CD4-positive, alpha-beta memory T cell (primary cell): Measurements from ENCODE around the gene GCNT3. TPM values are rescaled to one million over a fixed set of nuclear protein-coding genes. Genes with fewer than 3 reads are reported as not detected.

ENCODE experiments used
- CTCF ChIA-PET: fragments of 350-600 bp; sonication (Branson Sonifier 250); formaldehyde crosslinking; loops from one replicate; lab custom pipeline; 2021; ENCODE audit warnings: inconsistent platforms; ENCODE audit not compliant: partially characterized antibody; lab: Charles Lee
- POLR2A ChIA-PET: fragments of 350-600 bp; sonication (Branson Sonifier 250); formaldehyde crosslinking; loops from one replicate; lab custom pipeline; 2021; ENCODE audit not compliant: partially characterized antibody; lab: Charles Lee
- DNase-seq, 5 donors: peaks; one replicate each; pipeline versions ENCODE4 v3.0.0 to v3.0.0-alpha.2; 2020 to 2022; ENCODE audit warnings: mixed read lengths in 1 of 5
- H3K27ac ChIP-seq: one replicate; pipeline ENCODE4 v1.7.0; 2013; ENCODE audit warnings: low read depth, low read length
- H3K27me3 ChIP-seq: 2 replicates; pipeline ENCODE4 v1.7.0; 2013; ENCODE audit warnings: mild to moderate bottlenecking, low read length, moderate library complexity; ENCODE audit not compliant: insufficient read depth
- H3K36me3 ChIP-seq: 2 replicates; pipeline ENCODE4 v1.7.0; 2013; ENCODE audit warnings: mild to moderate bottlenecking, low read length, moderate library complexity; ENCODE audit not compliant: insufficient read depth
- H3K4me1 ChIP-seq: 2 replicates; pipeline ENCODE4 v1.7.0; 2013; ENCODE audit warnings: mild to moderate bottlenecking, low read length, moderate library complexity; ENCODE audit not compliant: insufficient read depth
- H3K4me3 ChIP-seq, 2 donors: one replicate each; pipeline ENCODE4 v1.7.0; 2013; ENCODE audit warnings: low read length in 2 of 2, mild to moderate bottlenecking in 1 of 2
- H3K9me3 ChIP-seq, 2 donors: one replicate each; pipeline ENCODE4 v1.7.0; 2013; ENCODE audit warnings: low read length in 2 of 2, control low read depth in 1 of 2; ENCODE audit not compliant: control insufficient read depth in 1 of 2
- H3K27ac Mint-ChIP-seq, 7 donors: one replicate each; pipeline ENCODE4 v1.8.0; 2020 to 2021; ENCODE audit warnings: mixed read lengths in 7 of 7, mild to moderate bottlenecking in 6 of 7, inconsistent platforms in 3 of 7, moderate library complexity in 3 of 7
- H3K27me3 Mint-ChIP-seq, 2 donors: one replicate each; pipeline ENCODE4 v1.8.0; 2020 to 2021; ENCODE audit warnings: mixed read lengths in 2 of 2
- H3K36me3 Mint-ChIP-seq, 2 donors: one replicate each; pipeline ENCODE4 v1.8.0; 2020 to 2021; ENCODE audit warnings: mixed read lengths in 2 of 2, inconsistent platforms in 1 of 2, mild to moderate bottlenecking in 1 of 2
- H3K4me1 Mint-ChIP-seq, 4 donors: one replicate each; pipeline ENCODE4 v1.8.0; 2020 to 2021; ENCODE audit warnings: mixed read lengths in 4 of 4, mild to moderate bottlenecking in 1 of 4
- H3K4me3 Mint-ChIP-seq, 8 donors: one replicate each; pipeline ENCODE4 v1.8.0; 2020 to 2021; ENCODE audit warnings: mixed read lengths in 8 of 8, mild to moderate bottlenecking in 7 of 8, moderate library complexity in 6 of 8, inconsistent platforms in 3 of 8
- H3K9me3 Mint-ChIP-seq, 8 donors: one replicate each; pipeline ENCODE4 v1.8.0; 2020 to 2021; ENCODE audit warnings: mixed read lengths in 8 of 8, mild to moderate bottlenecking in 5 of 8, inconsistent platforms in 3 of 8, moderate library complexity in 1 of 8
- intact Hi-C: fragments of 100-400 bp; cut with micrococcal nuclease; formaldehyde crosslinking; loops from one replicate; pipeline ENCODE4 v1.15.1; 2023
- polyA plus RNA-seq, 2 donors: library from polyadenylated mRNA; unstranded; fragments of 300-500 nt; fragmentation: Illumina TruSeq; gene quantifications; one replicate each; pipeline ENCODE4 v1.2.3, GENCODE V29; 2021
- total RNA-seq, 2 experiments: library from RNA; stranded (reverse); gene quantifications; one replicate each; pipeline ENCODE4 v1.2.3, GENCODE V29; 2021

GCNT3 gene
- total and polyA plus RNA-seq, 4 experiments from 2014 or later = not detected

DNA sequence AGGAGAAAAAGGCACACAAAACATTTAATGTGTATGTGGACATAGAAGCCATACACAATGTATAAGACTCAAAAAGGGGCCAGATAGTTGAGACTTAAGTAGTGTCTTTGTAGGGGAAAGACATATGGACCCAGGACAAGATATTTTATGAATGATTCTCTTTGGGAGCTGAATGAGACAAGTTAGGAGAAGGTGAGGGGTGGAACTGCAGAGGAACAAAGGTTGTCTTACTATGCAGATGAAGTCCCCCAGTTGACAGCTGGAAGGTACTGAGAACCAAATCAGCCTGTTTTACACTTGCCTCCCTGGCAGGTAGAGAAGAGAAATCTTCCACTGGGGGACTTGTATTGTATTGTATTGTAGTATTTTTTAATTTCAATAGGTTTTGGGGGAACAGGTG, 14.9 kb upstream of the GCNT3 start:
- peaks cover 0 to 16% (median 10%) of the 10 kb centered on the region in 8 donors for H3K9me3 Mint-ChIP-seq
- H3K27me3 Mint-ChIP-seq = peaks cover 12 to 13% of the 10 kb centered on the region in 2 donors
- Histone ChIP-seq H3K27ac (no peak overlapping the region), H3K4me3 (no peak overlapping the region), H3K36me3 (no peaks in the 10 kb centered on the region), H3K27me3 (no peaks in the 10 kb centered on the region), H3K4me1 (no peaks in the 10 kb centered on the region), H3K9me3 (no peaks in the 10 kb centered on the region)
- no peak overlapping the region for H3K27ac Mint-ChIP-seq
- CTCF ChIA-PET = interaction anchor here (1.3 kb wide), 1 partner anchor 9 kb away, joined by 3 read pairs; no protein-coding TSS in a partner anchor
- no peak overlapping the region for H3K4me3 Mint-ChIP-seq
- peaks cover 0 to 5% of the 10 kb centered on the region in 2 donors for H3K36me3 Mint-ChIP-seq
- peaks cover 0 to under 1% (median under 1%) of the 10 kb centered on the region in 4 donors for H3K4me1 Mint-ChIP-seq
- DNase-seq = no peak
- intact Hi-C loops = no loop called here
- POLR2A ChIA-PET = no interaction called here

DNA sequence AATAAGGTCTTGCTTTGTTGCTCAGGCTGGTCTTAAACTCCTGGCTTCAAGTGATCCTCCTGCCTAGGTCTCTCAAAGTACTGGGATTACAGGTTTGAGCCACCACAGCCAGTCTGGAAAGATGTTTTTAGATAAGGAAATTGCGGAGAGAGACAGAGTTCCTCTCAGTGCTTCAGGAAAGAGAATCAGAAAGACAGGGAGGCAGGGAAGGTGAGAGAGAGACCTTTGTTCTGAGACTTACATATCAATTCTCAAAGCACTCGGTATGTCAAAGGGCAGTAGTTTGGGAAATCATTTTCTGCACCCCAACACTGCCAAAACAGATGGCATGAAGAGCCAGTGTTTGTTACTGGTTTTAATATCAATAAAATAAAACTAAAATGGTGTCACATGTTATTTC, 13.1 kb upstream of the GCNT3 start:
- H3K9me3 ChIP-seq = peaks cover 0 to 3% of the 10 kb centered on the region in 2 donors
- peaks cover 0 to 29% (median 19%) of the 10 kb centered on the region in 8 donors for H3K9me3 Mint-ChIP-seq
- CTCF ChIA-PET = no interaction called here
- H3K4me3 ChIP-seq = no peak overlapping the region
- POLR2A ChIA-PET = no interaction called here
- no peak overlapping the region for H3K27ac Mint-ChIP-seq
- DNase-seq = no peak
- no peak overlapping the region for H3K27ac ChIP-seq
- intact Hi-C loops = no loop called here
- H3K36me3 Mint-ChIP-seq = peaks cover 0 to 7% of the 10 kb centered on the region in 2 donors
- peaks cover 13 to 16% of the 10 kb centered on the region in 2 donors for H3K27me3 Mint-ChIP-seq
- H3K4me1 Mint-ChIP-seq = no peaks in the 10 kb centered on the region
- H3K4me3 Mint-ChIP-seq = no peak overlapping the region
- H3K27me3 ChIP-seq = no peaks in the 10 kb centered on the region
- H3K36me3 ChIP-seq = no peaks in the 10 kb centered on the region
- H3K4me1 ChIP-seq = no peaks in the 10 kb centered on the region

DNA sequence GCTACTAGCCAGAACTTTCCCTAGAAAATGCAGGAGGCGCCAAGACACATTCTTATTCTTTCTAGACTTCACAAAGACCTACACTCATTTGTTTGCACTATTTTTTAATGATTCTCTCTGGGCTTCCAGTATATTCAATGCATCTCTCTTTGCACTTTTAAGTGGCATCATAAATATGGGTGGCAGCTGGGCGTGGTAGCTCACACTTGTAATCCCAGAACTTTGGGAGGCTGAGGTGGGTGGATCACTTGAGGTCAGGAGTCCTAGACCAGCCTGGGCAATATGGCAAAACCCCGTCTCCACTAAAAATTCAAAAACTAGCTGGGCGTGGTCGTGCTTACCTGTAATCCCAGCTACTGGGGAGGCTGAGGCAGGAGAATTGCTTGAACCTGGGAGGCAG, 5.6 kb upstream of the GCNT3 start:
- Mint-ChIP-seq H3K27ac (no peak overlapping the region), H3K9me3 (peaks cover 6 to 34% (median 25%) of the 10 kb centered on the region in 8 donors), H3K4me1 (no peaks in the 10 kb centered on the region), H3K27me3 (peaks cover 19 to 24% of the 10 kb centered on the region in 2 donors), H3K36me3 (peaks cover 0 to 7% of the 10 kb centered on the region in 2 donors), H3K4me3 (no peak overlapping the region)
- DNase-seq = no peak
- ChIA-PET CTCF (interaction anchor here (1.3 kb wide), 1 partner anchor 10 kb away, joined by 3 read pairs; no protein-coding TSS in a partner anchor), POLR2A (no interaction called here)
- intact Hi-C loops = no loop called here
- Histone ChIP-seq H3K27ac (no peak overlapping the region), H3K27me3 (no peaks in the 10 kb centered on the region), H3K4me1 (no peaks in the 10 kb centered on the region), H3K9me3 (peaks cover 0 to 3% of the 10 kb centered on the region in 2 donors), H3K36me3 (no peaks in the 10 kb centered on the region), H3K4me3 (no peak overlapping the region)

DNA sequence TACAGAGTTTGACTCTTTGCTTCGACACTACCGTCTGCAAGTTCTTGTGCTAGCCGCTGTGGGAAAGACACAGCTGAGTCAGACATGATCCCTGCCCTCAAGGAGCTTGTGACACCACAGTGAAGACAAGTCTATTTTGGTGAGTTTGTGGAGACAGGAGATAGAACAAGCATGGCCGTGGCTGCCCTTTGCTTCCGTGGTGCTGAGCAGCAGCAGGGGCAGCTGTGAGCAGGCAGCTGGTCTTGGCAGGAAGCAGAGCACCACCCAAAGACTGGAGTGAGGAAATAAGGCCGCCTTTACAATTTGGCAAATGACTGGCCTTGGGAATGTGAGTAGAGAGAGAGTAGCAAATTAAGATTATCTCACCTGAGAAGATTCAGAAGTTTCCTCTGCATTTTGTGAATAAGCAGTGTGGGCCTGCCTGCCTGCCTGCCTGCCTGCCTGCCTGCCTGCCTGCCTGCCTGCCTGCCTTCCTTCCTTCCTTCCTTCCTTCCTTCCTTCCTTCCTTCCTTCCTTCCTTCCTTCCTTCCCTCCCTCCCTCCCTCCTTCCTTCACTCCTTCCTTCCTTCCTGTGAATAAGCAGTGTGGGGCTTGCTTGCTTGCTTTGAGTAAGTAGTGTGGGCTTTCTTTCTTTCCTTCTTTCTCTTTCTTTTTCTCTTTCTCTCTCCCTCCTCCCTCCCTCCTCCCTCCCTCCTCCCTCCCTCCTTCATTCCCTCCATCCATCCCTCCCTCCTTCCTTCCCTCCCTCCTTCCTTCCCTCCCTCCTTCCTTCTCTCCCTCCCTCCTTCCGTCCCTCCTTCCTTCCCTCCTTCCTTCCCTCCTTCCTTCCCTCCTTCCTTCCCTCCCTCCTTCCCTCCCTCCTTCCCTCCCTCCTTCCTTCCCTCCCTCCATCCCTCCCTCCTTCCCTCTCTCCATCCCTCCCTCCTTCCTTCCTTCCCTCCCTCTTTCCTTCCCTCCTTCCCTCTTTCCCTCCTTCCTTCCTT, 1.6 kb upstream of the GCNT3 start:
- H3K27me3 ChIP-seq = no peaks in the 10 kb centered on the region
- Mint-ChIP-seq H3K27me3 (peaks cover 8 to 17% of the 10 kb centered on the region in 2 donors), H3K9me3 (peaks cover 0 to 11% (median 3%) of the 10 kb centered on the region in 8 donors), H3K27ac (no peak overlapping the region), H3K4me1 (peaks cover 0 to 4% (median 2%) of the 10 kb centered on the region in 4 donors), H3K4me3 (no peak overlapping the region), H3K36me3 (no peaks in the 10 kb centered on the region)
- H3K36me3 ChIP-seq = no peaks in the 10 kb centered on the region
- H3K27ac ChIP-seq = no peak overlapping the region
- DNase-seq = no peak
- CTCF ChIA-PET = interaction anchor here (1.2 kb wide), 1 partner anchor 16 kb away, joined by 3 read pairs; no protein-coding TSS in a partner anchor
- no peaks in the 10 kb centered on the region for H3K9me3 ChIP-seq
- no peak overlapping the region for H3K4me3 ChIP-seq
- POLR2A ChIA-PET = no interaction called here
- peaks cover 2% of the 10 kb centered on the region for H3K4me1 ChIP-seq
- intact Hi-C loops = no loop called here

DNA sequence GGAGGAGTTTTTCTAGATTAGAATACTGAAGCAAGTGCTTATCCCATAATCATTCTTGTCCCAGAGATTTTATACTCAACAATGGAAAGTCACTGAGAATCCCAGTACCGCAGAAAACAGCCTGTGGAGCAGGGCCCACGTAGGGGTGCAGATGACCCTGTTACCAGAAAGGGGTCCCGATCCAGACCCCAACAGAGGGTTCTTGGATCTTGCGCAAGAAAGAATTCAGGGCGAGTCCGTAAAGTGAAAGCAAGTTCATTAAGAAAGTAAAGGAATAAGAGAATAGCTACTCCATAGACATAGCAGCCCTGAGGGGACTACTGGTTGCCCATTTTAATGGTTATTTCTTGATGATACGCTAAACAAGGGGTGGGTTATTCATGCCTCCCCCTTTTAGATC, 2.6 kb downstream of the GCNT3 start:
- no peaks in the 10 kb centered on the region for H3K36me3 ChIP-seq
- H3K9me3 Mint-ChIP-seq = peaks cover 0 to 11% (median 3%) of the 10 kb centered on the region in 8 donors
- CTCF ChIA-PET = no interaction called here
- peaks cover 3% of the 10 kb centered on the region for H3K4me1 ChIP-seq
- intact Hi-C loops = no loop called here
- no peak overlapping the region for H3K4me3 Mint-ChIP-seq
- no peak overlapping the region for H3K4me3 ChIP-seq
- no peaks in the 10 kb centered on the region for H3K9me3 ChIP-seq
- H3K27me3 ChIP-seq = no peaks in the 10 kb centered on the region
- no peak overlapping the region for H3K27ac ChIP-seq
- POLR2A ChIA-PET = no interaction called here
- peaks cover 0 to 4% (median 3%) of the 10 kb centered on the region in 4 donors for H3K4me1 Mint-ChIP-seq
- H3K27ac Mint-ChIP-seq = no peak overlapping the region
- H3K27me3 Mint-ChIP-seq = peaks cover 16 to 20% of the 10 kb centered on the region in 2 donors
- DNase-seq = no peak
- H3K36me3 Mint-ChIP-seq = no peaks in the 10 kb centered on the region

DNA sequence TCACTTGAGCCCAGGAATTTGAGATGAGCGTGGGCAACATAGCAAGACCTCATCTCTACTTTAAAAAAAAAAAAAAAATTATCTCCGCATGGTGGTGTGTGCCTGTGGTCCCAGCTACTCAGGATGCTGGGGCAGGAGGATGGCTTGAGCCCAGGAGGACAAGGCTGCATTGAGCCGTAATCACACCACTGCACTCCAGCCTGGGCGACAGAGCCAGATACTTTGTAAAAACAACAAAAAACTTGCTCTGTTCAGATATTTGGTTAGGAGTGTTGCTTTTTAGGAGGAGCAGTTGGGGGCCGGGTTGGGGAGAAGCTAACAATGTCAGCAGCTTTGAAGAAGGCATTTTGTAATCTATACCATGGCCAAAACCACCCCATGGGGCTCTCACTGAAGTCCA, 4.1 kb downstream of the GCNT3 start:
- Histone ChIP-seq H3K9me3 (no peaks in the 10 kb centered on the region), H3K27me3 (no peaks in the 10 kb centered on the region), H3K27ac (no peak overlapping the region), H3K4me3 (no peak overlapping the region), H3K36me3 (no peaks in the 10 kb centered on the region), H3K4me1 (peaks cover 3% of the 10 kb centered on the region)
- no peak for DNase-seq
- Mint-ChIP-seq H3K27me3 (peaks cover 20% of the 10 kb centered on the region in 2 donors), H3K4me3 (no peak overlapping the region), H3K27ac (no peak overlapping the region), H3K36me3 (no peaks in the 10 kb centered on the region), H3K9me3 (peaks cover 0 to 7% (median 3%) of the 10 kb centered on the region in 8 donors), H3K4me1 (peaks cover 0 to 4% (median 3%) of the 10 kb centered on the region in 4 donors)
- ChIA-PET POLR2A (interaction anchor here (0.6 kb wide), 1 partner anchor 853 kb away, joined by 4 read pairs; no protein-coding TSS in a partner anchor), CTCF (no interaction called here)
- intact Hi-C loops = no loop called here

DNA sequence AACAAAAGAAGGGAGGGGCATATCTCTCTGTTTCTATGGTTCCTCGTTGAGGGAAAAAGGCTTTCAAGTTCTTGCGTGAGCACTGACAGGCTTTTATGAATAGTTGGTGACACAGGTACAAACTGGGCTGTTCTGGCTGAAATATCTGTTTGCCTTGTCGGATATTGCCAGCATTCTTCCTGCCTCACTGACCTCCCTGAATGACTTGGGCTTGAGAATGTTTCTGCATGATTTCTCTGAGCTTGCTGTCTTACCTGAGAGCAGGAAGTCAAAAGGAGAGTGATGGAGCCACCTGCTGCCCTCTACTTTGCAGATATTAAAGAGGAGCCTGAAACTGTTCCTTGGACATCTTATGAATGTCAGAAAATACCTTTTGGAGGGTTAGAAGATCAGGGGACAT, 4.8 kb downstream of the GCNT3 start:
- CTCF ChIA-PET = no interaction called here
- intact Hi-C loops = no loop called here
- Mint-ChIP-seq H3K36me3 (no peaks in the 10 kb centered on the region), H3K27ac (no peak overlapping the region), H3K4me3 (no peak overlapping the region), H3K27me3 (peaks cover 20% of the 10 kb centered on the region in 2 donors), H3K9me3 (peaks cover 0 to 4% (median 2%) of the 10 kb centered on the region in 8 donors), H3K4me1 (peaks cover 0 to 4% (median 2%) of the 10 kb centered on the region in 4 donors)
- no peaks in the 10 kb centered on the region for H3K36me3 ChIP-seq
- no peaks in the 10 kb centered on the region for H3K27me3 ChIP-seq
- no peak overlapping the region for H3K27ac ChIP-seq
- peaks cover 3% of the 10 kb centered on the region for H3K4me1 ChIP-seq
- POLR2A ChIA-PET = no interaction called here
- no peak for DNase-seq
- H3K9me3 ChIP-seq = no peaks in the 10 kb centered on the region
- H3K4me3 ChIP-seq = no peak overlapping the region
